H9 (cell line): ENCODE results near the gene GRB10. TPM values are rescaled to one million over a fixed set of nuclear protein-coding genes. Genes with fewer than 3 reads are reported as not detected.

Source experiments
- DNase-seq: peaks from one replicate; pipeline ENCODE4 v3.0.0-alpha.2; 2017
- H2AFZ ChIP-seq: one replicate; pipeline ENCODE4 v1.6.1; 2013; ENCODE audit warnings: mild to moderate bottlenecking, low read length, control low read depth, moderate library complexity
- H2AK5ac ChIP-seq: 2 replicates; pipeline ENCODE4 v1.6.1; 2013; ENCODE audit warnings: low read length, control low read depth, mixed read lengths; ENCODE audit not compliant: insufficient read length
- H2BK120ac ChIP-seq: one replicate; pipeline ENCODE4 v1.6.1; 2013; ENCODE audit warnings: low read depth, mild to moderate bottlenecking, low read length, control low read depth, inconsistent platforms; ENCODE audit not compliant: poor library complexity, severe bottlenecking
- H2BK12ac ChIP-seq: 2 replicates; pipeline ENCODE4 v1.6.1; 2013; ENCODE audit warnings: low read length, control low read depth, mixed read lengths, low read depth; ENCODE audit not compliant: insufficient read length
- H2BK15ac ChIP-seq: 2 replicates; pipeline ENCODE4 v1.6.1; 2013; ENCODE audit warnings: low read depth, low read length, control low read depth
- H2BK20ac ChIP-seq: one replicate; pipeline ENCODE4 v1.6.1; 2013; ENCODE audit warnings: low read depth, mild to moderate bottlenecking, low read length, control low read depth, inconsistent platforms; ENCODE audit not compliant: poor library complexity, severe bottlenecking
- H2BK5ac ChIP-seq: 2 replicates; pipeline ENCODE4 v1.6.1; 2013; ENCODE audit warnings: low read length, control low read depth, mixed read lengths; ENCODE audit not compliant: insufficient read length
- H3K14ac ChIP-seq: 2 replicates; pipeline ENCODE4 v1.6.1; 2013; ENCODE audit warnings: low read length, control low read depth; ENCODE audit not compliant: insufficient read depth
- H3K18ac ChIP-seq: 2 replicates; pipeline ENCODE4 v1.6.1; 2013; ENCODE audit warnings: low read depth, mild to moderate bottlenecking, mixed read lengths, low read length, control low read depth; ENCODE audit not compliant: insufficient read length
- H3K23ac ChIP-seq: 2 replicates; pipeline ENCODE4 v1.6.1; 2013; ENCODE audit warnings: low read length, control low read depth, mixed read lengths, low read depth; ENCODE audit not compliant: insufficient read length
- H3K23me2 ChIP-seq: 2 replicates; pipeline ENCODE4 v1.6.1; 2013; ENCODE audit warnings: low read depth, mild to moderate bottlenecking, mixed read lengths, low read length, control low read depth; ENCODE audit not compliant: insufficient read length, poor library complexity, severe bottlenecking
- H3K27ac ChIP-seq: 2 replicates; pipeline ENCODE4 v1.5.1; 2013; ENCODE audit warnings: low read length, control low read depth, mixed read lengths, low read depth; ENCODE audit not compliant: insufficient read length
- H3K27me3 ChIP-seq: 2 replicates; pipeline ENCODE4 v1.6.1; 2013; ENCODE audit warnings: low read length, control low read depth, inconsistent platforms; ENCODE audit not compliant: insufficient read depth
- H3K4ac ChIP-seq: 2 replicates; pipeline ENCODE4 v1.6.1; 2013; ENCODE audit warnings: low read depth, mild to moderate bottlenecking, control low read depth, inconsistent platforms, low read length, moderate library complexity
- H3K4me1 ChIP-seq: 2 replicates; pipeline ENCODE4 v1.6.1; 2013; ENCODE audit warnings: low read length, control low read depth, inconsistent platforms; ENCODE audit not compliant: insufficient read depth
- H3K4me2 ChIP-seq: 2 replicates; pipeline ENCODE4 v1.6.1; 2013; ENCODE audit warnings: low read length, control low read depth, mixed read lengths; ENCODE audit not compliant: insufficient read length, insufficient read depth
- H3K56ac ChIP-seq: 2 replicates; pipeline ENCODE4 v1.6.1; 2013; ENCODE audit warnings: low read depth, mild to moderate bottlenecking, mixed read lengths, low read length, control low read depth; ENCODE audit not compliant: insufficient read length
- H3K79me1 ChIP-seq: 2 replicates; pipeline ENCODE4 v1.6.1; 2013; ENCODE audit warnings: low read depth, mild to moderate bottlenecking, moderate library complexity, low read length, control low read depth, inconsistent platforms; ENCODE audit not compliant: insufficient read depth, poor library complexity, severe bottlenecking
- H3K79me2 ChIP-seq: 2 replicates; pipeline ENCODE4 v1.6.1; 2013; ENCODE audit warnings: low read length, control low read depth, inconsistent platforms; ENCODE audit not compliant: insufficient read depth
- H3K9ac ChIP-seq: 2 replicates; pipeline ENCODE4 v1.6.1; 2013; ENCODE audit warnings: low read length, control low read depth, mixed read lengths; ENCODE audit not compliant: insufficient read length; ENCODE audit errors: extremely low read depth
- H3K9me3 ChIP-seq: one replicate; pipeline ENCODE4 v1.6.1; 2013; ENCODE audit warnings: low read depth, low read length, inconsistent platforms; ENCODE audit not compliant: control insufficient read depth
- H3T11ph ChIP-seq: one replicate; pipeline ENCODE4 v1.6.1; 2013; ENCODE audit warnings: mild to moderate bottlenecking, low read length, control low read depth, inconsistent platforms
- H4K20me1 ChIP-seq: one replicate; pipeline ENCODE4 v1.6.1; 2013; ENCODE audit not compliant: control insufficient read depth, insufficient read length, insufficient read depth
- H4K5ac ChIP-seq: 2 replicates; pipeline ENCODE4 v1.6.1; 2013; ENCODE audit warnings: low read depth, mild to moderate bottlenecking, mixed read lengths, low read length, control low read depth; ENCODE audit not compliant: insufficient read length
- H4K8ac ChIP-seq: replicated peaks from 2 replicates; pipeline ENCODE4 v1.6.1; 2013; ENCODE audit warnings: low read length, control low read depth, mixed read lengths, low read depth; ENCODE audit not compliant: insufficient read length
- H4K91ac ChIP-seq: 2 replicates; pipeline ENCODE4 v1.6.1; 2013; ENCODE audit warnings: low read depth, mild to moderate bottlenecking, moderate library complexity, mixed read lengths, low read length, control low read depth; ENCODE audit not compliant: insufficient read length
- H3K27ac Mint-ChIP-seq, 3 experiments: 2 replicates in 2 of 3; 3 replicates in 1 of 3; pipeline ENCODE4 v1.8.0; 2020 to 2021; ENCODE audit warnings: mixed read lengths in 3 of 3, mild to moderate bottlenecking in 1 of 3, moderate library complexity in 1 of 3
- H3K27me3 Mint-ChIP-seq: 2 replicates; pipeline ENCODE4 v1.8.0; 2021; ENCODE audit warnings: low read depth, mild to moderate bottlenecking, moderate library complexity, mixed read lengths
- H3K36me3 Mint-ChIP-seq, 3 experiments: 2 replicates in 2 of 3; 3 replicates in 1 of 3; pipeline ENCODE4 v1.8.0; 2020 to 2021; ENCODE audit warnings: low read depth in 3 of 3, mixed read lengths in 3 of 3; ENCODE audit not compliant: insufficient read depth in 1 of 3
- H3K4me1 Mint-ChIP-seq, 2 experiments: 2 replicates each; pipeline ENCODE4 v1.8.0; 2020; ENCODE audit warnings: mixed read lengths in 2 of 2
- H3K4me3 Mint-ChIP-seq, 2 experiments: 2 replicates in 1 of 2; 3 replicates in 1 of 2; pipeline ENCODE4 v1.8.0; 2020 to 2021; ENCODE audit warnings: mild to moderate bottlenecking in 2 of 2, mixed read lengths in 2 of 2, moderate library complexity in 1 of 2
- H3K9me3 Mint-ChIP-seq, 2 experiments: 2 replicates in 1 of 2; 3 replicates in 1 of 2; pipeline ENCODE4 v1.8.0; 2020; ENCODE audit warnings: mild to moderate bottlenecking in 2 of 2, mixed read lengths in 2 of 2, moderate library complexity in 1 of 2
- WGBS: extraction: QIAGEN DNeasy Blood & Tissue Kit; methylation state at CpG from one replicate; pipeline ENCODE4 v1.1.7; 2013; ENCODE audit warnings: missing lambda C conversion rate, low lambda C conversion rate, mixed read lengths; ENCODE audit not compliant: insufficient read length; ENCODE audit errors: extremely low coverage; 5-methylcytosine and 5-hydroxymethylcytosine counted together
- total RNA-seq: library from RNA; stranded (reverse); gene quantifications from 2 replicates; pipeline ENCODE4 v1.2.1, GENCODE V29; 2021
- TF ChIP-seq, protein P1 (sequence below): fragments of 200-600 bp; sonication (generic); conservative IDR thresholded peaks from 3 replicates; pipeline ENCODE4 v1.8.0; 2021; ENCODE audit warnings: antibody characterized with exemption, mild to moderate bottlenecking

Gene GRB10
- total RNA-seq, 1 experiment from 2014 or later: 108 TPM

DNA sequence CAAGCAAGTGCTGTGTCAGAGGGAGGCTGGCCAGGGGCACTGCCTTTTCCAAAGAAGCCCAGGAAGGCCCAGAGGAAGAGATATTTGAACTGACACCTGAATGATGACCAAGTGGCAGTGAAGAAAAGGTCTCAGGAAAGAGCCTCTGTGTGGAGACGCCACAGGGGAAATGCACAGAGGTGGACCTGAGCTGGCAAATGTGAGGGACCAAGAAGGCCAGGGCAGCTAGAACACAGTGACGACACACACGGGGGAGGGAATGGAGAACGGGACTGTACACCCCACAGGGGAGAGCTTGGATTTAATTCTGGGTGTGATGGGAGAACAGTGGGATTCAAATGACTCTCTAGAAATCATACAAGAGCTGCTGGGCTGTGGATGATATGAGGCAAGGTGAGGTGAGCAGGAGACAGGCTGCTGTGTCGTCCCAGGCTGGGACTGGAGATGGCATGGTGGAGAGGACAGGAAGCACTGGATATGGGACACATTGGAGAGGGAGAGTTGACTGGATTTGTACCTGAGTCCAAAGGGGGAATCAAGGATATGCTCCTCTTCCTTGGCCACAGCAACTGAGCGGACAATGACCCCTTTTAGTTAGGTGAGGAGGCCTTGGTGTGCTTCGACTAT, 133.3 kb downstream of the GRB10 start:
- H3K27ac ChIP-seq: no peak overlapping the region
- H2AFZ ChIP-seq: no peak overlapping the region
- H2AK5ac ChIP-seq: no peak overlapping the region
- no peaks in the 10 kb centered on the region for H3K27me3 Mint-ChIP-seq
- DNase-seq: no peak
- no peaks in the 10 kb centered on the region for H3K23me2 ChIP-seq
- H3K27ac Mint-ChIP-seq: peak overlapping the region in 2 of 3 experiments; percentile 24 to 90; a peak in 3 of 7 replicates
- no peak overlapping the region for H4K91ac ChIP-seq
- H3K18ac ChIP-seq: no peak overlapping the region
- H2BK15ac ChIP-seq: no peak overlapping the region
- H2BK5ac ChIP-seq: no peak overlapping the region
- H2BK120ac ChIP-seq: no peak overlapping the region
- H3K36me3 Mint-ChIP-seq: peaks cover 14 to 19% (median 18%) of the 10 kb centered on the region in 3 experiments
- H3K56ac ChIP-seq: no peak overlapping the region
- H4K20me1 ChIP-seq: no peaks in the 10 kb centered on the region
- peaks cover 11 to 12% of the 10 kb centered on the region in 2 experiments; a peak in 3 of 4 replicates for H3K4me1 Mint-ChIP-seq
- no peak overlapping the region for H3K9ac ChIP-seq
- H3K4me3 Mint-ChIP-seq: no peak overlapping the region
- H3K23ac ChIP-seq: no peak overlapping the region
- TF ChIP-seq, protein P1, sequence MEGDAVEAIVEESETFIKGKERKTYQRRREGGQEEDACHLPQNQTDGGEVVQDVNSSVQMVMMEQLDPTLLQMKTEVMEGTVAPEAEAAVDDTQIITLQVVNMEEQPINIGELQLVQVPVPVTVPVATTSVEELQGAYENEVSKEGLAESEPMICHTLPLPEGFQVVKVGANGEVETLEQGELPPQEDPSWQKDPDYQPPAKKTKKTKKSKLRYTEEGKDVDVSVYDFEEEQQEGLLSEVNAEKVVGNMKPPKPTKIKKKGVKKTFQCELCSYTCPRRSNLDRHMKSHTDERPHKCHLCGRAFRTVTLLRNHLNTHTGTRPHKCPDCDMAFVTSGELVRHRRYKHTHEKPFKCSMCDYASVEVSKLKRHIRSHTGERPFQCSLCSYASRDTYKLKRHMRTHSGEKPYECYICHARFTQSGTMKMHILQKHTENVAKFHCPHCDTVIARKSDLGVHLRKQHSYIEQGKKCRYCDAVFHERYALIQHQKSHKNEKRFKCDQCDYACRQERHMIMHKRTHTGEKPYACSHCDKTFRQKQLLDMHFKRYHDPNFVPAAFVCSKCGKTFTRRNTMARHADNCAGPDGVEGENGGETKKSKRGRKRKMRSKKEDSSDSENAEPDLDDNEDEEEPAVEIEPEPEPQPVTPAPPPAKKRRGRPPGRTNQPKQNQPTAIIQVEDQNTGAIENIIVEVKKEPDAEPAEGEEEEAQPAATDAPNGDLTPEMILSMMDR: no peak
- H4K5ac ChIP-seq: no peak overlapping the region
- no peaks in the 10 kb centered on the region for H3K79me1 ChIP-seq
- H3K79me2 ChIP-seq: no peaks in the 10 kb centered on the region
- no CpG with 5 or more reads among the region's 7 CpGs for WGBS
- no peak overlapping the region for H3K4me2 ChIP-seq
- 0 out of 2 replicates have a peak overlapping the region, but pooled peaks have one; percentile 22 for H3K14ac ChIP-seq
- no peaks in the 10 kb centered on the region for H3K4me1 ChIP-seq
- no peak overlapping the region for H2BK20ac ChIP-seq
- no peaks in the 10 kb centered on the region for H3K9me3 Mint-ChIP-seq
- H3K9me3 ChIP-seq: no peaks in the 10 kb centered on the region
- no peak overlapping the region for H3K4ac ChIP-seq
- H3K27me3 ChIP-seq: no peaks in the 10 kb centered on the region
- H3T11ph ChIP-seq: no peak overlapping the region
- no peak overlapping the region for H2BK12ac ChIP-seq
- no peak overlapping the region for H4K8ac ChIP-seq
